SK-N-SH treated with all-trans-retinoic acid at 6 μM for 48 hours (cell line): ENCODE results near the gene SMAD3.

Source experiments
- ATAC-seq: fragments of 200-7000 bp; cut with Tn5 transposase; 3 replicates; pipeline ENCODE4 v1.9.1; 2020; ENCODE audit warnings: mild to moderate bottlenecking, moderate library complexity
- ARNTL ChIP-seq: fragments of 450-650 bp; formaldehyde crosslinking; IDR thresholded peaks from 2 replicates; pipeline ENCODE4 v1.5.0; 2020; ENCODE audit warnings: low read depth, mild to moderate bottlenecking, moderate library complexity, borderline replicate concordance
- BACH2 ChIP-seq: fragments of 250-450 bp; sonication (Bioruptor Pico); IDR thresholded peaks from 2 replicates; pipeline ENCODE4 v1.9.0; 2021; ENCODE audit warnings: mild to moderate bottlenecking, borderline replicate concordance
- CSDC2 ChIP-seq: fragments of 250-450 bp; sonication (Bioruptor Pico); IDR thresholded peaks from 2 replicates; pipeline ENCODE4 v1.5.0; 2020; ENCODE audit warnings: mild to moderate bottlenecking, moderate library complexity
- ESRRG ChIP-seq: fragments of 250-450 bp; sonication (Bioruptor Pico); IDR thresholded peaks from 2 replicates; pipeline ENCODE4 v1.6.1; 2021; ENCODE audit warnings: mild to moderate bottlenecking
- GLIS3 ChIP-seq: fragments of 250-450 bp; sonication (Bioruptor Pico); IDR thresholded peaks from 2 replicates; pipeline ENCODE4 v1.5.0; 2020; ENCODE audit warnings: mild to moderate bottlenecking, moderate library complexity
- ISL1 ChIP-seq: fragments of 250-450 bp; sonication (Bioruptor Pico); IDR thresholded peaks from 2 replicates; pipeline ENCODE4 v2.1.2; 2022; ENCODE audit warnings: mild to moderate bottlenecking, moderate library complexity
- OSR1 ChIP-seq: fragments of 250-450 bp; sonication (Bioruptor Pico); IDR thresholded peaks from 2 replicates; pipeline ENCODE4 v1.8.0; 2022; ENCODE audit warnings: moderate library complexity, mild to moderate bottlenecking, inconsistent platforms
- PPARA ChIP-seq: fragments of 250-450 bp; sonication (Bioruptor Pico); IDR thresholded peaks from 2 replicates; pipeline ENCODE4 v1.5.0; 2020; ENCODE audit warnings: mild to moderate bottlenecking, borderline replicate concordance
- RARB ChIP-seq: fragments of 250-450 bp; sonication (Bioruptor Pico); IDR thresholded peaks from 2 replicates; pipeline ENCODE4 v1.8.0; 2021; ENCODE audit warnings: mild to moderate bottlenecking, moderate library complexity
- TCF4 ChIP-seq: fragments of 250-450 bp; sonication (Bioruptor Pico); IDR thresholded peaks from 2 replicates; pipeline ENCODE4 v1.8.0; 2021; ENCODE audit warnings: mild to moderate bottlenecking, moderate library complexity, borderline replicate concordance
- TOX ChIP-seq: fragments of 250-450 bp; sonication (Bioruptor Pico); IDR thresholded peaks from 2 replicates; pipeline ENCODE4 v1.8.0; 2021; ENCODE audit warnings: mild to moderate bottlenecking, moderate library complexity, borderline replicate concordance
- ZC3H10 ChIP-seq: fragments of 250-450 bp; sonication (Bioruptor Pico); IDR thresholded peaks from 2 replicates; pipeline ENCODE4 v1.5.1; 2021; ENCODE audit warnings: mild to moderate bottlenecking, moderate library complexity
- ZFP3 ChIP-seq: fragments of 250-450 bp; sonication (Bioruptor Pico); IDR thresholded peaks from 2 replicates; pipeline ENCODE4 v1.5.0; 2020; ENCODE audit warnings: mild to moderate bottlenecking, moderate library complexity
- ZFP30 ChIP-seq: fragments of 450-650 bp; formaldehyde crosslinking; IDR thresholded peaks from 2 replicates; pipeline ENCODE4 v1.5.0; 2022; ENCODE audit warnings: mild to moderate bottlenecking, moderate library complexity
- ZNF565 ChIP-seq: fragments of 450-650 bp; formaldehyde crosslinking; conservative IDR thresholded peaks from 2 replicates; pipeline ENCODE4 v1.5.0; 2020; ENCODE audit warnings: low read depth, mild to moderate bottlenecking, moderate library complexity
- ZNF70 ChIP-seq: fragments of 450-650 bp; formaldehyde crosslinking; IDR thresholded peaks from 2 replicates; pipeline ENCODE4 v1.5.0; 2020; ENCODE audit warnings: mild to moderate bottlenecking, moderate library complexity
- TF ChIP-seq, protein P1 (sequence below): fragments of 250-450 bp; sonication (Bioruptor Pico); IDR thresholded peaks from 2 replicates; pipeline ENCODE4 v1.8.0; 2020; ENCODE audit warnings: mild to moderate bottlenecking, moderate library complexity, borderline replicate concordance
- TF ChIP-seq, protein P2 (sequence below): fragments of 250-450 bp; sonication (Bioruptor Pico); IDR thresholded peaks from 2 replicates; pipeline ENCODE4 v1.5.1; 2021; ENCODE audit warnings: mild to moderate bottlenecking, moderate library complexity
- TF ChIP-seq, protein P3 (sequence below): fragments of 250-450 bp; sonication (Bioruptor Pico); IDR thresholded peaks from 2 replicates; pipeline ENCODE4 v1.5.1; 2020; ENCODE audit warnings: low read depth, mild to moderate bottlenecking, moderate library complexity
- TF ChIP-seq, protein P4 (sequence below): fragments of 250-450 bp; sonication (Bioruptor Pico); IDR thresholded peaks from 2 replicates; pipeline ENCODE4 v1.8.0; 2021; ENCODE audit warnings: low read depth, mild to moderate bottlenecking, moderate library complexity, borderline replicate concordance

The SMAD3 gene

DNA sequence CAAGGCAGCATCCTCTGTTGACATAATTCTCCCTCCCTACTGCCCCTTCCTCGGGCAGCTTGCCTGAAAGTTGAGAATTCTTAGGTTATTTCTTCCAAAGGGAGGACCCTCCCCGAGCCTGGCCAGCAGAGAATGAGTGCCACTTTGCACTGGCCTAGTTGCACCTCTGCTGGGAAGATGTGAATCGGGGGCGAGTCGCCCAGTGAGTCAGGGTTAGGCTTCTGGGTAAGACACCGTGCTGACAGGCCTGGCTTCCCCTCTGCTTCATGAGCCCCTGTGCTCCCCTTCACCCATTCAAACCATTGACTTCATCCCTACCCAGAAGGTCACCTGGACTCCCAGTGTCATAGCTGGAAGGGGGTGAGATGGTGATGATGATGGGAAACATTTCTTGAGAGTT, 106.8 kb downstream of the SMAD3 start:
- no peak for ATAC-seq
- TF ChIP-seq OSR1 (CRISPR knock-in tag) (no peak), ZNF565 (CRISPR knock-in tag) (no peak)
- TF ChIP-seq, protein P1, sequence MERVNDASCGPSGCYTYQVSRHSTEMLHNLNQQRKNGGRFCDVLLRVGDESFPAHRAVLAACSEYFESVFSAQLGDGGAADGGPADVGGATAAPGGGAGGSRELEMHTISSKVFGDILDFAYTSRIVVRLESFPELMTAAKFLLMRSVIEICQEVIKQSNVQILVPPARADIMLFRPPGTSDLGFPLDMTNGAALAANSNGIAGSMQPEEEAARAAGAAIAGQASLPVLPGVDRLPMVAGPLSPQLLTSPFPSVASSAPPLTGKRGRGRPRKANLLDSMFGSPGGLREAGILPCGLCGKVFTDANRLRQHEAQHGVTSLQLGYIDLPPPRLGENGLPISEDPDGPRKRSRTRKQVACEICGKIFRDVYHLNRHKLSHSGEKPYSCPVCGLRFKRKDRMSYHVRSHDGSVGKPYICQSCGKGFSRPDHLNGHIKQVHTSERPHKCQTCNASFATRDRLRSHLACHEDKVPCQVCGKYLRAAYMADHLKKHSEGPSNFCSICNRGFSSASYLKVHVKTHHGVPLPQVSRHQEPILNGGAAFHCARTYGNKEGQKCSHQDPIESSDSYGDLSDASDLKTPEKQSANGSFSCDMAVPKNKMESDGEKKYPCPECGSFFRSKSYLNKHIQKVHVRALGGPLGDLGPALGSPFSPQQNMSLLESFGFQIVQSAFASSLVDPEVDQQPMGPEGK (CRISPR knock-in tag), result no peak

DNA sequence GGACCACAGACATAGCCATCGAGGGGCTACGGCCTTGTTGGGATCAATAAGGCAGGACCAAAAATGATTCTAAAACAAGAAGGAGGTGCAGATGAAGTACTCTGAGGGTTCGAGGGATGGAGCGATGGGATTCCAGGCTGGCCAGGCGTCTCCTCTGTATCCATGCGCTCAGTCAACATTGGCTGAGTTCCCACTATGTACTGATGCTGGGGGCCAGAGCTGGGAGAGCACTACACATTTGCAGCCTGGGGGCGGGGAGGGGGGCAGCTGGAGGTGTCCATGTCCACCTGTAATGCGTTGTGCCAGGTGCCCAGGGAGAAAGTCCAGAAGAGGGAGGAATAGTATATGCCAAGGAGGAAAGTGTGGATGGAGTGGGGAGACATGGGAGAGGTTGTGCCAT, 107.6 kb downstream of the SMAD3 start:
- ATAC-seq, result no peak
- TF ChIP-seq CSDC2 (CRISPR knock-in tag) (no peak), ESRRG (CRISPR knock-in tag) (no peak), ISL1 (no peak), TCF4 (CRISPR knock-in tag) (no peak), GLIS3 (no peak), TOX (CRISPR knock-in tag) (no peak), ZC3H10 (CRISPR knock-in tag) (no peak), ARNTL (CRISPR knock-in tag) (no peak), ZNF565 (CRISPR knock-in tag) (no peak), ZNF70 (no peak), ZFP30 (no peak)

DNA sequence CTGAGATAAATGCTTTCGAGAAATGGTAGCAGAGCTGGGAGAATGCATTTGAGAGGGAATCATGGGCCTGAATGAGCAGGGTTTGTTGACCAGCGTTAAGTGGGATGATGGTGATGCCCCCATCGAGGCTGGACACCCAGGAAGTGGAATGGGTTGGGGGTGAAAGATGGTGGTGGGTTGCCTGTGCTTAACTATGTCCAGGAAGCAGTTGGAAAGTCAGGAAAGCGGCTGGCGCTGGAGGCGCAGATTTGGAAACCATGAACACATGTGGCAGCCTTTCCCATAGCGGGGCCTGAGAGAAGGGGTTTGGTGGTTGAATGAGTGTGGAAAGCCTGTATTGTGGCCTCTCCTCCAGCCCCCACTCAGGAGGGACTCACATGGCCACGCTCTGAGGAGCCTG, 108.4 kb downstream of the SMAD3 start:
- ATAC-seq, result no peak
- no peak for TF ChIP-seq OSR1 (CRISPR knock-in tag)

DNA sequence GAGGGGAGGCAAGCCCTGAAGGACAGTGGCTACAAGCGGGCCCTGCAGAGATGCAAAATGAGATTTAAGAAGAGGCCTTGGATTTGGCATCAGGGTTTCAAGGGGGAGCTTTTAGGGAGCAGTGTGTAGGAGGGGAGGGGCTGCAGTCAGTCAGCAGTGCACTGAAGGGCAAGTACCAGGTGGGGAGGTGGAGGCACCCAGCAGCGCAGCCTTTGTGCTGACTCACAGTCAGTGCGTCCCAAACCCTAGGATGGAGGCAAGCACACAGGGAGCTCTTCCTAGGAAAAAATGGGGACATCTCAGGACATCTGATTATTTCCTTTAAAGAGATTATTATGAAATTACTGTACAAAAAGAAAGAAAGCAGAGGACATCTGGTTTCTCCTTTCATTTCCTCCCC, 109.0 kb downstream of the SMAD3 start:
- ATAC-seq, result no peak
- TF ChIP-seq TCF4 (CRISPR knock-in tag), result no peak
- no peak for TF ChIP-seq ESRRG (CRISPR knock-in tag)
- TF ChIP-seq, protein P2, sequence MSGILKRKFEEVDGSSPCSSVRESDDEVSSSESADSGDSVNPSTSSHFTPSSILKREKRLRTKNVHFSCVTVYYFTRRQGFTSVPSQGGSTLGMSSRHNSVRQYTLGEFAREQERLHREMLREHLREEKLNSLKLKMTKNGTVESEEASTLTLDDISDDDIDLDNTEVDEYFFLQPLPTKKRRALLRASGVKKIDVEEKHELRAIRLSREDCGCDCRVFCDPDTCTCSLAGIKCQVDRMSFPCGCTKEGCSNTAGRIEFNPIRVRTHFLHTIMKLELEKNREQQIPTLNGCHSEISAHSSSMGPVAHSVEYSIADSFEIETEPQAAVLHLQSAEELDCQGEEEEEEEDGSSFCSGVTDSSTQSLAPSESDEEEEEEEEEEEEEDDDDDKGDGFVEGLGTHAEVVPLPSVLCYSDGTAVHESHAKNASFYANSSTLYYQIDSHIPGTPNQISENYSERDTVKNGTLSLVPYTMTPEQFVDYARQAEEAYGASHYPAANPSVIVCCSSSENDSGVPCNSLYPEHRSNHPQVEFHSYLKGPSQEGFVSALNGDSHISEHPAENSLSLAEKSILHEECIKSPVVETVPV (CRISPR knock-in tag), result no peak
- TF ChIP-seq ISL1, result no peak
- TF ChIP-seq OSR1 (CRISPR knock-in tag), result no peak
- no peak for TF ChIP-seq ZFP3 (CRISPR knock-in tag)
- TF ChIP-seq, protein P3, sequence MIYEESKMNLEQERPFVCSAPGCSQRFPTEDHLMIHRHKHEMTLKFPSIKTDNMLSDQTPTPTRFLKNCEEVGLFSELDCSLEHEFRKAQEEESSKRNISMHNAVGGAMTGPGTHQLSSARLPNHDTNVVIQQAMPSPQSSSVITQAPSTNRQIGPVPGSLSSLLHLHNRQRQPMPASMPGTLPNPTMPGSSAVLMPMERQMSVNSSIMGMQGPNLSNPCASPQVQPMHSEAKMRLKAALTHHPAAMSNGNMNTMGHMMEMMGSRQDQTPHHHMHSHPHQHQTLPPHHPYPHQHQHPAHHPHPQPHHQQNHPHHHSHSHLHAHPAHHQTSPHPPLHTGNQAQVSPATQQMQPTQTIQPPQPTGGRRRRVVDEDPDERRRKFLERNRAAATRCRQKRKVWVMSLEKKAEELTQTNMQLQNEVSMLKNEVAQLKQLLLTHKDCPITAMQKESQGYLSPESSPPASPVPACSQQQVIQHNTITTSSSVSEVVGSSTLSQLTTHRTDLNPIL (CRISPR knock-in tag), result no peak
- TF ChIP-seq PPARA (CRISPR knock-in tag), result no peak
- TF ChIP-seq BACH2, result no peak
- no peak for TF ChIP-seq TOX (CRISPR knock-in tag)
- no peak for TF ChIP-seq ZC3H10 (CRISPR knock-in tag)
- TF ChIP-seq, protein P4, sequence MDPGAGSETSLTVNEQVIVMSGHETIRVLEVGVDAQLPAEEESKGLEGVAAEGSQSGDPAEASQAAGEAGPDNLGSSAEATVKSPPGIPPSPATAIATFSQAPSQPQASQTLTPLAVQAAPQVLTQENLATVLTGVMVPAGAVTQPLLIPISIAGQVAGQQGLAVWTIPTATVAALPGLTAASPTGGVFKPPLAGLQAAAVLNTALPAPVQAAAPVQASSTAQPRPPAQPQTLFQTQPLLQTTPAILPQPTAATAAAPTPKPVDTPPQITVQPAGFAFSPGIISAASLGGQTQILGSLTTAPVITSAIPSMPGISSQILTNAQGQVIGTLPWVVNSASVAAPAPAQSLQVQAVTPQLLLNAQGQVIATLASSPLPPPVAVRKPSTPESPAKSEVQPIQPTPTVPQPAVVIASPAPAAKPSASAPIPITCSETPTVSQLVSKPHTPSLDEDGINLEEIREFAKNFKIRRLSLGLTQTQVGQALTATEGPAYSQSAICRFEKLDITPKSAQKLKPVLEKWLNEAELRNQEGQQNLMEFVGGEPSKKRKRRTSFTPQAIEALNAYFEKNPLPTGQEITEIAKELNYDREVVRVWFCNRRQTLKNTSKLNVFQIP (CRISPR knock-in tag), result no peak
- TF ChIP-seq ARNTL (CRISPR knock-in tag), result no peak
- TF ChIP-seq GLIS3, result no peak
- no peak for TF ChIP-seq RARB (CRISPR knock-in tag)
- TF ChIP-seq ZFP30, result no peak
- TF ChIP-seq, protein P1 (CRISPR knock-in tag), result no peak
- TF ChIP-seq ZNF565 (CRISPR knock-in tag), result no peak
- no peak for TF ChIP-seq ZNF70
- TF ChIP-seq, all 23 proteins: peak for 0
